Measurements from ENCODE around the gene TEK. TPM values are rescaled to one million over a fixed set of nuclear protein-coding genes. Genes with fewer than 3 reads are reported as not detected.

Gene TEK
- total RNA-seq, 1 experiment from 2014 or later: not detected

DNA sequence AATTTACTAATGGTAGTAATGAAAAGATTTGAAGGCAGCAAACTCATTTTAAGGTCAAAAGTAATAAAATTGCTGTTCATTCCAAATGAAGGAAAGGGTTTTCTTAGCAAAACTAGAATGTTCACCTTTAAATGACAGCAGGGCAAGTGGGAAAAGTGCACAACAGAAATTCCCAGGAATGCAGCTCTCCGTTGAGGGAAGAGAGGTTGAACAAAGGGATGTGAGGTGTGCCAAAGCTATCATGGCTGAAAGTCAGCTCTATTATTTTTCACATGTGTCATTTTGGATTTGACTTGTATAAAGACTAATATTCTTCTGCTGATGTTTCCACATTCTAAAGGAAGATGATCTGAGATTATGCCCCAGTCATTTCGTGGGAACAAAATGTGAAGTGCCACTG lies 51.6 kb downstream of the TEK start:
- in situ Hi-C loops (cut with HindIII; ENCODE audit: low pct_unique_long_range_greater_than_20kb, low sequenced_read_pairs): no loop called here
- no peak for DNase-seq (ENCODE audit: low read depth)

GRCh38 chr9:27162045-27162444 lies 53.0 kb downstream of the TEK start:
- DNase-seq (ENCODE audit: low read depth): no peak
- in situ Hi-C loops (cut with HindIII; ENCODE audit: low pct_unique_long_range_greater_than_20kb, low sequenced_read_pairs): no loop called here

DNA sequence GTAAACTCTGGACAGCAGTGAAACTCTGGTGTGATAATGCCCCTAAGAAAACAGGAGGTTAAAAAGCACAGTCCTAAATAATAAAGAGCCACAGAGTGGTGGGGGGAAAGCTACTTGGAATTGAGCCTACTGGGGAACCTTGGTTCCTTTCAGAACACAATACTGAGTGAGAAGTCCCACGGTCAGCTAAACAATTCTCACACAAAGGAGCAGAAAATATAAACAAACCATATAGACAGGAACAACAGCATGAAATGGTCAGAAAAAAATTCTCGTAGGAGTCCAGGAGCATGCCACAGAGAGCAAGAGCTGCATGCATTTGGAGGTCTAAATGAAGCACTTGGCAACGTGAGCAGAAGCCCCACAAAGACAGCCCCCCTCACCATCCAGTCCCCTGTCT lies 56.0 kb downstream of the TEK start:
- in situ Hi-C loops (cut with HindIII; ENCODE audit: low pct_unique_long_range_greater_than_20kb, low sequenced_read_pairs): no loop called here
- no peak for DNase-seq (ENCODE audit: low read depth)

DNA sequence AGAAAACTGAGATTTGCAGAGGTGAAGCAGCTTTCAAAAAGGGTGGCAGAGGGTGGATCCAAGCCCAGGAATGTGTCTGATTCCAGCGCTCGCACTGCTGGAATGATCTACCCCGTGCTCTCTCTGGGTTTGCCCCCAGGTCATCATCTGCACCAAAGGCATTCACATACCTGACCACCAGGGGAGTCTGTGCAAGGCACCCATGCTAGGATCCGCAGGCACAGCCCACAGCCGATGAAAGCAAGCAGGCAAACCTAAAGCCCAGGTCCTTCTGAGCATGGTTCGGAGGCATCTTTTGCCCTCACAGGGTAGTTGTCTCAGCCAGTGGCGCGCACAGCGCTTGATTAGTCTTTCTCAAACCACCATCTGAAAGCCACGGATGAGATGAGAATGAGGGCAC lies 56.6 kb downstream of the TEK start:
- in situ Hi-C loops (cut with HindIII; ENCODE audit: low pct_unique_long_range_greater_than_20kb, low sequenced_read_pairs): no loop called here
- DNase-seq (ENCODE audit: low read depth): no peak

GRCh38 chr9:27168496-27168895 lies 59.5 kb downstream of the TEK start:
- in situ Hi-C loops (cut with HindIII; ENCODE audit: low pct_unique_long_range_greater_than_20kb, low sequenced_read_pairs): no loop called here
- no peak for DNase-seq (ENCODE audit: low read depth)

DNA sequence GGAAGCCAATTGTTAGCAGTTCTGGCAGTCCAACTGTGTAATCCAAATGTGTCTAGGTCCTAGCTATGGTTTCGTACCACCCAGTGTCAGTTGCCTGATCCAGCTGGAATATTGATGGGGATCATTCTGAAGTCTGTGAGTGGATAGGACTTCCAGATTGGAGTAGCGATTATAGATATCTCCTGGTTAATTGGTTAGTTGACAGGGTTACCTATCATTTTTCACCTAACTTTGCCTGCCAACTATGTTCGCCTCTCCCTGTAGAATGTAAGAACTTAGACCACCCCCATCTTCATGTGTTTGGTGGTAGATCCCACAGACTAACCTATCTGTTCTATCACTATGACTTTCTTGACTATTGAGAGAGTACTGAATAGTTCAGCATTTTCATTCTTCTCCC lies 59.9 kb downstream of the TEK start:
- DNase-seq (ENCODE audit: low read depth): no peak
- in situ Hi-C loops (cut with HindIII; ENCODE audit: low pct_unique_long_range_greater_than_20kb, low sequenced_read_pairs): no loop called here

- DNase-seq (ENCODE audit: low read depth): no peak
- in situ Hi-C loops (cut with HindIII; ENCODE audit: low pct_unique_long_range_greater_than_20kb, low sequenced_read_pairs): no loop called here
These were observed 67.9 kb downstream of the TEK start for GRCh38 chr9:27176971-27177370.

DNA sequence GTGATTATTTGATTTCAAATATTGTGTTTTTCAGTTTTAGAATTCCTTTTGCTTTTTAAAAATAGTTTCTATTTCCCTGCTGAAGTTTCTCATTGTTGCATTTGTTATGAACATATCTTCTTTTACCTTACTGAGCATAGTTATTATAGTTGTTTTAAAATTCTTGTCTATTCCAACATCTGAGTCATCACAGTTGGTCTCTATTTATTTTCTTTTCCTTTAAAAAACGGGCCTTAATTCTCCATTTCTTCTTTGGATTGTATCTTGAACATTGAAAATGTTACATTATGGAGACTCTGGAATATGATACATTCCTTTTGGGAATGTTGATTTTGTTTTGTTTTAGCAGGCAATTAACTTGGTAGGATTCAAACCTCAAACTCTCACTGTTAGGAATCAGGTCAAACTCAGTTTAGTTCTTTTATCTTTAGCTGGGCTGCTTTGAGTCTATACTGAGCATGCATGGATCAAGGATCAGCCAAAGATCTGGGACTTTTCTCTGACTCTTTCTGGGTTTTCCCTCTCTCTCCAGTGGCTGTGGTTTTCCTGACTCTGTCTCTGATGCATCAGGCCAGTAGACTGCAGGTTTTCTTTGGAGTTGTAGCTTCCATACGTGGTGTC lies 70.3 kb downstream of the TEK start:
- no peak for DNase-seq (ENCODE audit: low read depth)
- in situ Hi-C loops (cut with HindIII; ENCODE audit: low pct_unique_long_range_greater_than_20kb, low sequenced_read_pairs): no loop called here

- in situ Hi-C loops (cut with HindIII; ENCODE audit: low pct_unique_long_range_greater_than_20kb, low sequenced_read_pairs): no loop called here
- no peak for DNase-seq (ENCODE audit: low read depth)
These were observed 72.4 kb downstream of the TEK start for GRCh38 chr9:27181381-27181780.

GRCh38 chr9:27182421-27182820 lies 73.4 kb downstream of the TEK start:
- DNase-seq (ENCODE audit: low read depth): no peak
- in situ Hi-C loops (cut with HindIII; ENCODE audit: low pct_unique_long_range_greater_than_20kb, low sequenced_read_pairs): no loop called here

- in situ Hi-C loops (cut with HindIII; ENCODE audit: low pct_unique_long_range_greater_than_20kb, low sequenced_read_pairs): no loop called here
- DNase-seq (ENCODE audit: low read depth): no peak
These were observed 74.1 kb downstream of the TEK start for GRCh38 chr9:27183131-27183530.

DNA sequence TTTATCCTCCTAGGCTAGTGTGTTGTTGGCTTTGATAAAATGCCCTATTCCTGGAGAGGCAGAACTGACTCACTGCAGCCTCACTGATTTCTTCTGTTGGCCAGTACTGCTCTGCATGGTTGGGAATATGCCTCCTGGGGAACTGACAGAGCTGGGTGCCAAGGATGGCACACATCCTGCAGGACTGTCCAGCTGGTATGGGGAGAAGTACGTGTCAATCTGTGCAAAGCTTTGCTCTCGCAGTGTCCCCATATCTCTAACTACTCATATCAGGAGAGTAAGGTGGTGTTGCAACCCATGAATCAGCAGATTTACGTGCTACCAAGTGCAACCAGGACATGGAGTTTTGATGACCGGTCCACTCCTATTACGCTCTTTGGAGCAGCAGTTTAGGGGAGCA lies 74.7 kb downstream of the TEK start:
- in situ Hi-C loops (cut with HindIII; ENCODE audit: low pct_unique_long_range_greater_than_20kb, low sequenced_read_pairs): no loop called here
- DNase-seq (ENCODE audit: low read depth): peak; percentile 6

- in situ Hi-C loops (cut with HindIII; ENCODE audit: low pct_unique_long_range_greater_than_20kb, low sequenced_read_pairs): no loop called here
- DNase-seq (ENCODE audit: low read depth): peak; percentile 16
These were observed 75.7 kb downstream of the TEK start for GRCh38 chr9:27184556-27185351.

GRCh38 chr9:27188426-27188825 lies 79.4 kb downstream of the TEK start:
- in situ Hi-C loops (cut with HindIII; ENCODE audit: low pct_unique_long_range_greater_than_20kb, low sequenced_read_pairs): no loop called here
- DNase-seq (ENCODE audit: low read depth): no peak

- no peak for DNase-seq (ENCODE audit: low read depth)
- in situ Hi-C loops (cut with HindIII; ENCODE audit: low pct_unique_long_range_greater_than_20kb, low sequenced_read_pairs): no loop called here
These were observed 80.4 kb downstream of the TEK start for GRCh38 chr9:27189426-27189825.

- no peak for DNase-seq (ENCODE audit: low read depth)
- in situ Hi-C loops (cut with HindIII; ENCODE audit: low pct_unique_long_range_greater_than_20kb, low sequenced_read_pairs): no loop called here
These were observed 83.4 kb downstream of the TEK start for GRCh38 chr9:27192291-27192960.

- no peak for DNase-seq (ENCODE audit: low read depth)
- in situ Hi-C loops (cut with HindIII; ENCODE audit: low pct_unique_long_range_greater_than_20kb, low sequenced_read_pairs): no loop called here
These were observed 84.9 kb downstream of the TEK start for GRCh38 chr9:27193886-27194285.

- DNase-seq (ENCODE audit: low read depth): peak; percentile 4
- in situ Hi-C loops (cut with HindIII; ENCODE audit: low pct_unique_long_range_greater_than_20kb, low sequenced_read_pairs): no loop called here
These were observed 85.5 kb downstream of the TEK start for GRCh38 chr9:27194401-27195091.

GRCh38 chr9:27195191-27195590 lies 86.2 kb downstream of the TEK start:
- in situ Hi-C loops (cut with HindIII; ENCODE audit: low pct_unique_long_range_greater_than_20kb, low sequenced_read_pairs): no loop called here
- DNase-seq (ENCODE audit: low read depth): no peak
